GM18873 (cell line): ENCODE measurements around the gene TEX36.
A peak's percentile ranks its signal among the peaks of the same experiment; 100 is the strongest.
"Not testable (repeated sequence)": the region's sequence is repeated elsewhere in the genome, so short reads cannot be mapped to it uniquely, and the experiment has no call there.

Experiments used
- ATAC-seq: cut with Tn5 transposase; IDR thresholded peaks from one replicate; pipeline ENCODE4 v1.9.1; 2021; ENCODE audit warnings: mild to moderate bottlenecking, moderate library complexity, moderate number of reproducible peaks; ENCODE audit not compliant: unreplicated experiment, low FRiP score

Gene TEX36, protein sequence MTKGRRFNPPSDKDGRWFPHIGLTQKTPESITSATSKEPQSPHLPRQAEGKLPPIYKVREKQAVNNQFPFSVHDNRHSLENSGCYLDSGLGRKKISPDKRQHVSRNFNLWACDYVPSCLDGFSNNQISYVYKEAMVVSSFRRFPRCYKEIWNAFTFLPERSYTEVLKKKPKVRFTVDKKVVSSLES

DNA sequence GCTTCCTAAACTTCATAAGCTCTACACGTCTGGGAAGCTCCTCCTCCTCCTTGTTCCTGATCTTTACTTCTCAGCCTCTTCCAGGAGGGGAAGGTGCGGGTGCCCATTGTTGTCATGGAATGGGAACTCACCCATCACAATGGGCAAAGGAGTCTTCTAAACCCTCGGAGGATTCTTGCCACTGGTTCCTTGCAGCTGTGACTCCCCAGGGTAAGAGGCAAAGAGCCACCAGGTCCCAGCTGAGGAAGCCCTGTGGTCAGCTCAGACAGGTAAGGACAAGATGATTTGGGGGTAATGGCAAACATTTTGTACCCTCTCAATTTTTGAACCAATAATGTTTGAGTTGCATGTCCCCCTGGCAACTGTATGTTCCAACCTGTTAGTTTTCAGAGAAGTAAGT lies at the start of gene TEX36:
Gene TEX36 (minus strand): TSS at position 101 of the 400 bp plus-strand sequence. CDS start 174 bp downstream, outside the sequence.
- no peak for ATAC-seq

DNA sequence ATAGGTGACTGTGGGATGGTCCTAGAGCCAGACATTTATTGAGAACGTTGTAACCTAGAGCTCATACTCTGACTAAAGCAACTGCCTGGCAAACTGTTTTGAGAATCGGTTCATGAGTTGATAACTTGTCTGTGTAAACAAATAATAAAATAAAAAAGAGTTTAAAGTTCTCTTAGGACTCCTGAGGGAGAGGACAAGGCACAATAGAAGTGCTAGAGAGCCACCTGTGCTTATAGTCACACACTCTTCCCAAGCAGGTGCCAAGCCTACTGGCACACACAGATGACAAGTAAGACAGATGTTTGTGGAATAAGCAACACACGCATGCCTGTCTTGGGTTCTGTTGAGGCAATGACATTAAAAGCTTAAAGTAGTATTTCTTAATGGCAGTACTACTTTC lies 44.5 kb upstream of the TEX36 start:
- ATAC-seq = no peak

DNA sequence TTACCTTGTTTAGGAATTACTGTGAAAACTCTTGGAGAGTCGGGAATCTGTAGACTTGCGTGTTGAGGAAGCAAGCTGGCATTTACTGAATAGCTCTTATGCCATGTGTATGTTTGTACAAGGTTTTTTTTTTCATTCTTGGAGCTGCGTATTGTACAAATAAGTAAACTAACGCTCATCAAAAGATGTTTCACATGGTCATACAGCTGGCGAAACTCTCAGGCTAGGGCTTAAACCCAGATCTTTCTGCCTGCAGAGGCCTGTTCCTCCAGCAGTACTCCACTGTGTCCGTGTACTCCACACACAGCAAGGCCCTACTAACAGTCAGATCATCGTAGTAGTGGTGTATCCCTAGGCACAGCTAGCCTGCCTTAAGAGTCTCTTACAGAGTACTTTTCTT lies 44.0 kb upstream of the TEX36 start:
- no peak for ATAC-seq

- ATAC-seq = no peak
Measured at GRCh38 chr10:125722811-125723210, 39.8 kb upstream of the TEX36 start.

GRCh38 chr10:125721035-125721434 lies 38.1 kb upstream of the TEX36 start:
- ATAC-seq = peak; percentile 42

- ATAC-seq = no peak
Measured at GRCh38 chr10:125720002-125720382, 37.0 kb upstream of the TEX36 start.

- peak; percentile 95 for ATAC-seq
Measured at GRCh38 chr10:125719173-125720001, 36.4 kb upstream of the TEX36 start, which contains the start of gene EDRF1. TSS of gene EDRF1 (plus strand) at chr10:125719709. CDS start at chr10:125719808, 99 bp downstream.

GRCh38 chr10:125714728-125715127 lies 31.8 kb upstream of the TEX36 start:
- ATAC-seq = not testable (repeated sequence)

DNA sequence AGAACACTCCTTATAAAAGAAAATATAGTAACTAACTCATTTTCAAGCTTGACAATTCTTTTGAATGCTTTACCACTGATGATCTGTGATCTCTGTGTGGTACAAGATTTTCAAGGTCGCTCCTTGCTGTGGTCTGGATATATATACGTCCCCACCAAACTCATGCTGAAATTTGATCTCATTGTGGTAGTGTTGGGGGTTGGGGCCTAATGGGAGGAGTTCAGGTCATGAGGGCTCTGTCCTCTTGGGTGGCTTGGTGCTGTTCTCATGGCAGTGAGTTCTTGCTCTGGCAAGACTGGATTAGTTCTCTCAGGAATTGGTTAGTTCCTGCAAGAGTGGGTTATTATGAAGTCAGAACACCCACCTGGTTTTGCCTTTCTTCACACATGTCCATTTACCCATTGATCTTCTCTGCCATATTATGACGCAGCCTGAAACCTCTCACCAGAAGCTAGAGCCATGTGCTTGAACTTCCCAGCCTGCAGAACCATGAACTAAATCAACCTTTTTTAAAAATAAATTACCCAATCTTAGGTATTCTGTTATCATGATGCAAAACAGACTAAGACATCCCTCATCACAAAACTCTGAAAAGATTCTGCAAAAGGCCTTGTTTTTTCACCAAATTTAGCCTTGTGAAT lies 28.3 kb upstream of the TEX36 start:
- ATAC-seq = no peak

GRCh38 chr10:125709553-125710474 lies 26.9 kb upstream of the TEX36 start:
- no peak for ATAC-seq

- no peak for ATAC-seq
Measured at GRCh38 chr10:125708971-125709503, 26.1 kb upstream of the TEX36 start.

DNA sequence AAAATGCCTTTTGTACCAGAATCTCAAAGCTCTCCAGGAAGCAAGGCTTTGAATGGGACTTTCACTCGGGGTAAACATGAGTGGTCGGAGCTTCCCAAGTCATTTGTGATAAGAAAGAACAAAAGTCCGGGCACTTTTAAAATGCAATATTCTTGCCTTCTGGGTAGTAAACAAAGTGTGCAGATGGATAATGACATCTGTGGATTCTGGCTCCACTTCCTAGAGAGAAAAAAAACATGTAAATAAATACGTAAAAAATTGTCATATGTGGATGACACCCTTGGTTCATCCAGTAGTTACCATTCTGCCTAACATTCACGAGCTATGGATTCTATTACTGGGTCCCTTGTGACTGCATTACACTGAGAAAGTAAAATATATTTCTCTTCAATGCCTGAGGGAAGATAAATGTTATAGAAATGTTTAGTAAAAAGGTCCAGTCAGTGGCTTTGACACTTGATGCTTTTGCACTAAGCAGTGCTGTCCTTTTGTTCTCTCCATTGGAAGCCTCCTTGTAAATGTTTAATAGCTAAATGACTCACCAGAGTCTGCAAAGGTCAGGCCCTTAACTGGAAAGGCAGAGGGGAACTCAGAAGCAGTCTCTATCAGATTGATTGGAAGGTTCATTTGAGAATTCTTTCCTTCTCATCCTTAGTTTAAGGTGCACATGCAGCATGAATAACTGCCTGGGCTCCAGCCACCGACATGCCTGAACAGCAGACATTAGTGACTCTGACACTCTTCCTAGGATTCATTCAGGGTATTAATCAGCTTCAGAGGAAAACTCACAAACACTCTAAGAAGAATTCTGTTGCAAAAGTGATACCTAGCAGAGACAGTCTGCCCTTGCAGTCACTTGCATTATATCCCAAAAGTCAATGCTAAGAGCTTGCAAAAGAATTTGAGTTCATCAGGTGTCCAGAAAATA lies 24.8 kb upstream of the TEX36 start:
- ATAC-seq = peak; percentile 69

GRCh38 chr10:125700355-125700911 lies 17.5 kb upstream of the TEX36 start:
- no peak for ATAC-seq

GRCh38 chr10:125699562-125700143 lies 16.7 kb upstream of the TEX36 start:
- no peak for ATAC-seq

DNA sequence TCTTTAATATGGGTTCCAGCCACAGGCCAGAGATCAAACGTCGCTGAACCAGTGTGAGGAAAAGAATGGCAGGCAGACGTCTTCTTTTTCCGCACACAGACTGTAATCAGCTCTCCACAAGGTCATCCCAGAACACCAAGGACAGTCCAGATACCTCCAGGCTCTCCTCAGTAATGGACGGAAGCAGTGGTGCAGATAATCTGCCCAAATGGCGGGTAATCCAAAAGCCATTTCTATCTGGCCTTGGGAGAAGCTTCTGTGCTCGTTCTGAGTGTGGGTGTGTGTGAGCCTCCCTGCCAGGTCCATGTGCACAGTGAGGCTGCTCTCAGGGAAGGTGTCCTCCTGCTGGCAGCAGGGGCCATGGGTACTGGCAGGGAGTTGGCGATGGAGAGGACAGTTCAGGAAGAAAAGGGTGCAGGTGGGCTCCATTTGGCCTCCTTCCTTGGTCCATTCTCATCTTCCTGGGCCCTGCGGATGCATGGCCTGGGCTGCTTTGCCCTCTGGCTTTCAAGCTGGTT lies 15.6 kb upstream of the TEX36 start:
- no peak for ATAC-seq

GRCh38 chr10:125696884-125697283 lies 13.9 kb upstream of the TEX36 start:
- ATAC-seq = not testable (repeated sequence)

DNA sequence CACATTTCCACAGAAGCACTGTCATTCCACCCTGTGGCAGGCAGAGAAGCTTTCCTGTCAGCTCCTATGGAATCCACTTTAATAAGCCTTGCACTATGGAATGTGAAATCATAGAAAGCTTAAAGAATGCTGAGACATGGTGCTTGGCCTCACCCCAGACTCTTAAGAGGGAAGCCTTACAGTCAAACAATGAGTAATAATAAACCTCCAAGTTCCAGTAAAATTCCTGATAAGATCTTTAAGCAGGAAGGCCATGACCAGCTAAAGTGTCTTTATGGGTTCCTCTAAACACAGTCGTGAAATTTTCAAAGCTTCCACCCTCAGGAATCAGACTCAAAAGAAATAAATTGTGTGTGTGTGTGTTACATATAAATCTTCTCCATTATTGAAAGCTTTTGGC lies 11.9 kb upstream of the TEX36 start:
- no peak for ATAC-seq

GRCh38 chr10:125693524-125693847 lies 10.5 kb upstream of the TEX36 start:
- ATAC-seq = no peak
